Vagina (tissue), 2 donors: ENCODE results near the gene WDR54.

Experiments used
- CTCF ChIP-seq, 3 experiments: fragments of 450-650 bp in 2 of 3; fragments of 200-600 bp in 1 of 3; sonication (generic) in 1 of 3; IDR thresholded peaks; one replicate each; pipeline ENCODE4 v1.5.1; 2017 to 2019; ENCODE audit warnings: antibody characterized with exemption in 3 of 3, mild to moderate bottlenecking in 2 of 3, moderate library complexity in 2 of 3
- POLR2A ChIP-seq, 2 donors: fragments of 450-650 bp; IDR thresholded peaks; one replicate each; pipeline ENCODE4 v1.6.1; 2017; ENCODE audit warnings: antibody characterized with exemption in 2 of 2, mild to moderate bottlenecking in 2 of 2, moderate library complexity in 2 of 2
- POLR2AphosphoS5 ChIP-seq, 2 donors: sonication (generic); formaldehyde crosslinking; IDR thresholded peaks; one replicate each; pipeline ENCODE4 v1.9.0; 2017; ENCODE audit warnings: antibody characterized with exemption in 2 of 2, mild to moderate bottlenecking in 2 of 2, low read depth in 1 of 2; ENCODE audit not compliant: insufficient read depth in 1 of 2

GRCh38 chr2:74385396-74385795 lies 36.1 kb upstream of the WDR54 start:
- no peak for TF ChIP-seq CTCF (IDR thresholded peaks at IDR 0.05)
- TF ChIP-seq POLR2AphosphoS5 (IDR thresholded peaks at IDR 0.05; ENCODE audit: insufficient read depth in 1 of 2, low read depth in 1 of 2) = no peak
- no peak for TF ChIP-seq POLR2A (IDR thresholded peaks at IDR 0.05)
